GM12878 (cell line): ENCODE data around the gene KCNK7. TPM values are rescaled to one million over a fixed set of nuclear protein-coding genes. Genes with fewer than 3 reads are reported as not detected.
A peak's percentile ranks its signal among the peaks of the same experiment; 100 is the strongest.

Experiments
- ATF7 ChIP-seq: fragments of 450-650 bp; IDR thresholded peaks from 2 replicates; pipeline ENCODE4 v1.6.1; 2016; ENCODE audit warnings: low read depth, mild to moderate bottlenecking
- BACH1 ChIP-seq: fragments of 450-650 bp; IDR thresholded peaks from 2 replicates; pipeline ENCODE4 v1.6.1; 2017; ENCODE audit warnings: mild to moderate bottlenecking, borderline replicate concordance
- CBX5 ChIP-seq: sonication (generic); IDR thresholded peaks from 2 replicates; pipeline ENCODE4 v1.6.1; 2016; ENCODE audit warnings: low read depth, moderate library complexity, mild to moderate bottlenecking, inconsistent platforms
- ESRRA ChIP-seq: IDR thresholded peaks from 2 replicates; pipeline ENCODE4 v1.6.1; 2012; ENCODE audit warnings: mild to moderate bottlenecking, low read length, improper control_type of control experiment
- FOXK2 ChIP-seq: fragments of 450-650 bp; IDR thresholded peaks from 2 replicates; pipeline ENCODE4 v1.6.1; 2017; ENCODE audit warnings: mild to moderate bottlenecking, moderate library complexity
- GATAD2B ChIP-seq: fragments of 450-650 bp; conservative IDR thresholded peaks from 2 replicates; pipeline ENCODE4 v1.6.1; 2017; ENCODE audit warnings: low read depth, mild to moderate bottlenecking, moderate library complexity
- HDAC2 ChIP-seq: fragments of 200-600 bp; sonication (generic); IDR thresholded peaks from 2 replicates; pipeline ENCODE4 v1.6.1; 2017
- HDAC6 ChIP-seq: fragments of 200-600 bp; sonication (generic); IDR thresholded peaks from one replicate; pipeline ENCODE4 v1.8.0; 2017; ENCODE audit warnings: antibody characterized with exemption; ENCODE audit not compliant: unreplicated experiment
- KAT2A ChIP-seq: conservative IDR thresholded peaks from 2 replicates; pipeline ENCODE4 v1.6.1; 2011; ENCODE audit warnings: low read depth, low read length; ENCODE audit not compliant: control insufficient read depth
- LARP7 ChIP-seq: fragments of 450-650 bp; IDR thresholded peaks from 2 replicates; pipeline ENCODE4 v1.6.1; 2017; ENCODE audit warnings: mild to moderate bottlenecking
- MEF2B ChIP-seq: fragments of 450-650 bp; IDR thresholded peaks from 2 replicates; pipeline ENCODE4 v1.6.1; 2018; ENCODE audit warnings: mild to moderate bottlenecking, moderate library complexity; ENCODE audit not compliant: partially characterized antibody, poor library complexity, severe bottlenecking
- NFIC ChIP-seq: IDR thresholded peaks from 2 replicates; pipeline ENCODE4 v1.6.1; 2012; ENCODE audit warnings: low read depth, mild to moderate bottlenecking, inconsistent platforms, low read length, moderate library complexity
- NR2C1 ChIP-seq: fragments of 450-650 bp; IDR thresholded peaks from 2 replicates; pipeline ENCODE4 v1.6.1; 2017; ENCODE audit warnings: antibody characterized with exemption, mild to moderate bottlenecking, moderate library complexity
- NR2C2 ChIP-seq: IDR thresholded peaks from 2 replicates; pipeline ENCODE4 v1.6.1; 2011; ENCODE audit warnings: borderline replicate concordance, low read depth; ENCODE audit not compliant: control insufficient read depth, insufficient read length
- RB1 ChIP-seq: fragments of 450-650 bp; formaldehyde crosslinking; IDR thresholded peaks from 2 replicates; pipeline ENCODE4 v1.6.1; 2017; ENCODE audit warnings: mild to moderate bottlenecking, borderline replicate concordance
- SMC3 ChIP-seq: IDR thresholded peaks from 2 replicates; pipeline ENCODE4 v1.6.1; 2011; ENCODE audit warnings: low read length, improper control_type of control experiment, borderline replicate concordance
- SPI1 ChIP-seq: IDR thresholded peaks from 2 replicates; pipeline ENCODE4 v1.6.1; 2011; ENCODE audit warnings: low read depth, mild to moderate bottlenecking, low read length, moderate library complexity, borderline replicate concordance; ENCODE audit not compliant: insufficient read depth
- TAF1 ChIP-seq: IDR thresholded peaks from 2 replicates; pipeline ENCODE4 v1.6.1; 2011; ENCODE audit warnings: mild to moderate bottlenecking, low read depth, low read length, borderline replicate concordance
- TARDBP ChIP-seq: IDR thresholded peaks from 2 replicates; pipeline ENCODE4 v1.6.1; 2016; ENCODE audit warnings: borderline replicate concordance
- YY1 ChIP-seq: IDR thresholded peaks from 2 replicates; pipeline ENCODE4 v1.6.1; 2011; ENCODE audit warnings: low read depth, mild to moderate bottlenecking, low read length
- polyA plus RNA-seq, 11 experiments: library from polyadenylated mRNA; depleted of rRNA in 4 of 11; unstranded in 6 of 11; stranded (reverse) in 5 of 11; fragments of >200 nt; fragmentation: Nextera tagmentation in 4 of 11; fragmentation: Illumina TruSeq in 1 of 11; extraction: Ambion mirVana in 4 of 11; extraction: Trizol in 1 of 11; gene quantifications; 1 replicate in 1 of 11; 2 replicates in 10 of 11; pipeline versions ENCODE4 v1.2.1 to v1.2.3, GENCODE V29; 2011 to 2016; ENCODE audit warnings: inconsistent platforms in 2 of 11, missing spikeins in 2 of 11, low read depth in 1 of 11
- total RNA-seq, 4 experiments: library from RNA; depleted of rRNA in 3 of 4; stranded (reverse); fragments of >200 nt in 3 of 4; fragmentation: Illumina TruSeq in 1 of 4; extraction: Trizol in 1 of 4; gene quantifications; 2 replicates each; pipeline versions ENCODE4 v1.2.1 to v1.2.3, GENCODE V29; 2013 to 2021
- TF ChIP-seq, protein P1 (sequence below): IDR thresholded peaks from 2 replicates; pipeline ENCODE4 v1.6.1; 2012; ENCODE audit warnings: mild to moderate bottlenecking, low read depth, low read length

The KCNK7 gene
- total and polyA plus RNA-seq, 10 of the 15 experiments (the other 5 are each of a cell fraction or from before 2014, with no cell fraction given): 0.11 to 0.54 (median 0.23) TPM; not detected in 7

GRCh38 chr11:65546217-65546958, 49.2 kb downstream of the KCNK7 start (continued):
- TF ChIP-seq ATF7 (no peak), NR2C1 (no peak), CBX5 (no peak), YY1 (no peak), HDAC2 (no peak), BACH1 (peak; percentile 52), SMC3 (no peak), NFIC (no peak), LARP7 (peak; percentile 62), GATAD2B (peak; percentile 86), TAF1 (no peak), RB1 (peak; percentile 46; the same call in 1 of the 2 replicates), NR2C2 (no peak), KAT2A (no peak), ESRRA (no peak), MEF2B (no peak), HDAC6 (no peak), SPI1 (no peak), TARDBP (no peak), FOXK2 (no peak)
- TF ChIP-seq, protein P1, sequence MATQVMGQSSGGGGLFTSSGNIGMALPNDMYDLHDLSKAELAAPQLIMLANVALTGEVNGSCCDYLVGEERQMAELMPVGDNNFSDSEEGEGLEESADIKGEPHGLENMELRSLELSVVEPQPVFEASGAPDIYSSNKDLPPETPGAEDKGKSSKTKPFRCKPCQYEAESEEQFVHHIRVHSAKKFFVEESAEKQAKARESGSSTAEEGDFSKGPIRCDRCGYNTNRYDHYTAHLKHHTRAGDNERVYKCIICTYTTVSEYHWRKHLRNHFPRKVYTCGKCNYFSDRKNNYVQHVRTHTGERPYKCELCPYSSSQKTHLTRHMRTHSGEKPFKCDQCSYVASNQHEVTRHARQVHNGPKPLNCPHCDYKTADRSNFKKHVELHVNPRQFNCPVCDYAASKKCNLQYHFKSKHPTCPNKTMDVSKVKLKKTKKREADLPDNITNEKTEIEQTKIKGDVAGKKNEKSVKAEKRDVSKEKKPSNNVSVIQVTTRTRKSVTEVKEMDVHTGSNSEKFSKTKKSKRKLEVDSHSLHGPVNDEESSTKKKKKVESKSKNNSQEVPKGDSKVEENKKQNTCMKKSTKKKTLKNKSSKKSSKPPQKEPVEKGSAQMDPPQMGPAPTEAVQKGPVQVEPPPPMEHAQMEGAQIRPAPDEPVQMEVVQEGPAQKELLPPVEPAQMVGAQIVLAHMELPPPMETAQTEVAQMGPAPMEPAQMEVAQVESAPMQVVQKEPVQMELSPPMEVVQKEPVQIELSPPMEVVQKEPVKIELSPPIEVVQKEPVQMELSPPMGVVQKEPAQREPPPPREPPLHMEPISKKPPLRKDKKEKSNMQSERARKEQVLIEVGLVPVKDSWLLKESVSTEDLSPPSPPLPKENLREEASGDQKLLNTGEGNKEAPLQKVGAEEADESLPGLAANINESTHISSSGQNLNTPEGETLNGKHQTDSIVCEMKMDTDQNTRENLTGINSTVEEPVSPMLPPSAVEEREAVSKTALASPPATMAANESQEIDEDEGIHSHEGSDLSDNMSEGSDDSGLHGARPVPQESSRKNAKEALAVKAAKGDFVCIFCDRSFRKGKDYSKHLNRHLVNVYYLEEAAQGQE: no peak
